ENCODE data around the gene ZSWIM6.

- TF ChIP-seq CTCF (IDR thresholded peaks at IDR 0.05) (no peak), ZFX (IDR thresholded peaks at IDR 0.05; ENCODE audit: borderline replicate concordance) (no peak)
These were observed 46.5 kb upstream of the ZSWIM6 start for GRCh38 chr5:61285531-61285930.

All from 22Rv1 (cell line).